Neural crest cell (in vitro differentiated cells): ENCODE data around the gene CLEC16A. TPM values are rescaled to one million over a fixed set of nuclear protein-coding genes. Genes with fewer than 3 reads are reported as not detected.
A peak's percentile ranks its signal among the peaks of the same experiment; 100 is the strongest.

Experiments
- DNase-seq: peaks from one replicate; pipeline ENCODE4 v3.0.0; 2021; ENCODE audit warnings: low read depth, mixed read lengths, low spot score
- H3K27ac Mint-ChIP-seq: one replicate; pipeline ENCODE4 v1.8.0; 2021; ENCODE audit warnings: mild to moderate bottlenecking, mixed read lengths; ENCODE audit not compliant: unreplicated experiment
- H3K27me3 Mint-ChIP-seq: 2 replicates; pipeline ENCODE4 v1.8.0; 2021; ENCODE audit warnings: low read depth, mild to moderate bottlenecking, mixed read lengths
- H3K36me3 Mint-ChIP-seq: 2 replicates; pipeline ENCODE4 v1.8.0; 2021; ENCODE audit warnings: low read depth, mild to moderate bottlenecking, mixed read lengths
- H3K4me1 Mint-ChIP-seq: 2 replicates; pipeline ENCODE4 v1.8.0; 2021; ENCODE audit warnings: mixed read lengths
- H3K4me3 Mint-ChIP-seq: one replicate; pipeline ENCODE4 v1.8.0; 2021; ENCODE audit warnings: mild to moderate bottlenecking, mixed read lengths
- H3K9me3 Mint-ChIP-seq: 2 replicates; pipeline ENCODE4 v1.8.0; 2021; ENCODE audit warnings: mixed read lengths
- CTCF ChIP-seq: fragments of 200-600 bp; sonication (generic); conservative IDR thresholded peaks from 2 replicates; pipeline ENCODE4 v1.5.0; 2021; ENCODE audit warnings: antibody characterized with exemption, mild to moderate bottlenecking
- total RNA-seq: library from RNA; stranded (reverse); gene quantifications from 2 replicates; pipeline ENCODE4 v1.2.1, GENCODE V29; 2021

The CLEC16A gene
- total RNA-seq, 1 donor from 2014 or later: 21.3 TPM

- H3K4me1 Mint-ChIP-seq: peaks cover 5% of the 10 kb centered on the region
- no peaks in the 10 kb centered on the region for H3K36me3 Mint-ChIP-seq
- DNase-seq: no peak
- TF ChIP-seq CTCF: no peak
- H3K27me3 Mint-ChIP-seq: no peaks in the 10 kb centered on the region
- no peak overlapping the region for H3K4me3 Mint-ChIP-seq
- no peaks in the 10 kb centered on the region for H3K9me3 Mint-ChIP-seq
- H3K27ac Mint-ChIP-seq: no peak overlapping the region
Measured at GRCh38 chr16:10916534-10916933, 27.8 kb upstream of the CLEC16A start.

GRCh38 chr16:10918294-10919002, 25.9 kb upstream of the CLEC16A start:
- H3K36me3 Mint-ChIP-seq: no peaks in the 10 kb centered on the region
- TF ChIP-seq CTCF: peak; percentile 90
- H3K27ac Mint-ChIP-seq: no peak overlapping the region
- no peaks in the 10 kb centered on the region for H3K27me3 Mint-ChIP-seq
- H3K4me1 Mint-ChIP-seq: peaks cover 5% of the 10 kb centered on the region
- H3K9me3 Mint-ChIP-seq: no peaks in the 10 kb centered on the region
- DNase-seq: peak; percentile 95
- no peak overlapping the region for H3K4me3 Mint-ChIP-seq

GRCh38 chr16:10919003-10919351, 25.4 kb upstream of the CLEC16A start:
- H3K4me1 Mint-ChIP-seq: peaks cover 5% of the 10 kb centered on the region
- no peaks in the 10 kb centered on the region for H3K9me3 Mint-ChIP-seq
- H3K36me3 Mint-ChIP-seq: no peaks in the 10 kb centered on the region
- H3K27me3 Mint-ChIP-seq: no peaks in the 10 kb centered on the region
- no peak for DNase-seq
- peak; percentile 10 for TF ChIP-seq CTCF
- H3K27ac Mint-ChIP-seq: no peak overlapping the region
- no peak overlapping the region for H3K4me3 Mint-ChIP-seq

- peaks cover 5% of the 10 kb centered on the region for H3K4me1 Mint-ChIP-seq
- no peak for TF ChIP-seq CTCF
- H3K4me3 Mint-ChIP-seq: no peak overlapping the region
- DNase-seq: no peak
- no peaks in the 10 kb centered on the region for H3K27me3 Mint-ChIP-seq
- no peaks in the 10 kb centered on the region for H3K9me3 Mint-ChIP-seq
- H3K36me3 Mint-ChIP-seq: no peaks in the 10 kb centered on the region
- H3K27ac Mint-ChIP-seq: no peak overlapping the region
Measured at GRCh38 chr16:10920726-10921427, 23.5 kb upstream of the CLEC16A start.

GRCh38 chr16:10921536-10922327, 22.6 kb upstream of the CLEC16A start:
- Mint-ChIP-seq H3K27me3 (no peaks in the 10 kb centered on the region), H3K4me1 (peaks cover 5% of the 10 kb centered on the region), H3K4me3 (no peak overlapping the region), H3K36me3 (no peaks in the 10 kb centered on the region), H3K27ac (no peak overlapping the region), H3K9me3 (no peaks in the 10 kb centered on the region)
- no peak for DNase-seq
- no peak for TF ChIP-seq CTCF
